HG03060 (cell line): ENCODE data around the gene CAPN2.
"Not testable (repeated sequence)": the region's sequence is repeated elsewhere in the genome, so short reads cannot be mapped to it uniquely, and the experiment has no call there.

Source experiments
- ATAC-seq: cut with Tn5 transposase; IDR thresholded peaks from one replicate; pipeline ENCODE4 v1.9.1; 2021; ENCODE audit warnings: low read depth, moderate number of reproducible peaks; ENCODE audit not compliant: unreplicated experiment

The CAPN2 gene

GRCh38 chr1:223776826-223777454, 64.6 kb downstream of the CAPN2 start:
- ATAC-seq, result no peak

- ATAC-seq, result no peak
These were observed 68.0 kb downstream of the CAPN2 start for GRCh38 chr1:223780318-223780717.

GRCh38 chr1:223780949-223781348, 68.6 kb downstream of the CAPN2 start:
- ATAC-seq, result no peak

GRCh38 chr1:223783676-223784075, 71.3 kb downstream of the CAPN2 start:
- no peak for ATAC-seq

- ATAC-seq, result no peak
These were observed 72.2 kb downstream of the CAPN2 start for GRCh38 chr1:223784541-223784940.

GRCh38 chr1:223785808-223786207, 73.5 kb downstream of the CAPN2 start:
- no peak for ATAC-seq

- ATAC-seq, result no peak
These were observed 76.5 kb downstream of the CAPN2 start for GRCh38 chr1:223788746-223789415.

GRCh38 chr1:223792046-223792445, 79.7 kb downstream of the CAPN2 start:
- ATAC-seq, result no peak

GRCh38 chr1:223793716-223794115, 81.4 kb downstream of the CAPN2 start:
- no peak for ATAC-seq

GRCh38 chr1:223794136-223794880, 82.0 kb downstream of the CAPN2 start:
- no peak for ATAC-seq

GRCh38 chr1:223796210-223796609, 83.9 kb downstream of the CAPN2 start:
- ATAC-seq, result no peak

- ATAC-seq, result no peak
These were observed 89.7 kb downstream of the CAPN2 start for GRCh38 chr1:223802032-223802431.

GRCh38 chr1:223802602-223803001, 90.3 kb downstream of the CAPN2 start:
- no peak for ATAC-seq

GRCh38 chr1:223803211-223803610, 90.9 kb downstream of the CAPN2 start:
- ATAC-seq, result no peak

- not testable (repeated sequence) for ATAC-seq
These were observed 97.6 kb downstream of the CAPN2 start for GRCh38 chr1:223809905-223810304.

GRCh38 chr1:223810586-223810985, 98.2 kb downstream of the CAPN2 start:
- ATAC-seq, result no peak

GRCh38 chr1:223811634-223812101, 99.3 kb downstream of the CAPN2 start:
- no peak for ATAC-seq

- no peak for ATAC-seq
These were observed 101.3 kb downstream of the CAPN2 start for GRCh38 chr1:223813645-223814044.

GRCh38 chr1:223815020-223815853, 102.9 kb downstream of the CAPN2 start:
- no peak for ATAC-seq

- ATAC-seq, result no peak
These were observed 103.5 kb downstream of the CAPN2 start for GRCh38 chr1:223815865-223816264.

- not testable (repeated sequence) for ATAC-seq
These were observed 104.9 kb downstream of the CAPN2 start for GRCh38 chr1:223817265-223817664.
